Measurements from ENCODE around the gene GPI. TPM values are rescaled to one million over a fixed set of nuclear protein-coding genes. Genes with fewer than 3 reads are reported as not detected.

Gene GPI
- polyA plus RNA-seq, 1 donor (not counting 4 experiments of a cell fraction or from before 2014, with no cell fraction given), result 123 TPM

GRCh38 chr19:34323433-34324204 lies 41.4 kb upstream of the GPI start:
- Histone ChIP-seq H3K27me3 (ENCODE audit: control insufficient read depth, extremely low read depth, insufficient read depth, low read length) (no peaks in the 10 kb centered on the region), H3K9ac (ENCODE audit: control insufficient read depth, extremely low read depth, insufficient read depth, low read length) (no peak overlapping the region), H3K4me3 (ENCODE audit: control insufficient read depth in 2 of 3, extremely low read depth in 1 of 3, insufficient read depth in 2 of 3, low read depth in 1 of 3, low read length in 3 of 3) (no peak overlapping the region), H3K9me3 (ENCODE audit: control insufficient read depth, low read depth, low read length) (no peaks in the 10 kb centered on the region), H2AFZ (ENCODE audit: control insufficient read depth, low read length) (no peak overlapping the region), H3K9me1 (ENCODE audit: control insufficient read depth, extremely low read depth, insufficient read depth, low read length) (no peaks in the 10 kb centered on the region), H3K36me3 (ENCODE audit: control insufficient read depth in 2 of 2, extremely low read depth in 1 of 2, insufficient read depth in 2 of 2, low read length in 2 of 2) (peaks cover 9 to 19% of the 10 kb centered on the region in 2 experiments), H3K4me1 (ENCODE audit: control insufficient read depth, extremely low read depth, insufficient read depth, low read length) (no peaks in the 10 kb centered on the region), H3K4me2 (ENCODE audit: control insufficient read depth, extremely low read depth, insufficient read depth, low read depth, low read length) (no peak overlapping the region), H3K27ac (ENCODE audit: control insufficient read depth, insufficient read depth, low read length) (no peak overlapping the region), H4K20me1 (ENCODE audit: control insufficient read depth, extremely low read depth, insufficient read depth, low read length) (no peaks in the 10 kb centered on the region), H3K79me2 (ENCODE audit: control insufficient read depth, insufficient read depth, low read length) (no peaks in the 10 kb centered on the region)
- no peak for FAIRE-seq
- dilution Hi-C loops (cut with MboI; ENCODE audit: extremely low pct_ligation_motif_present, low sequenced_read_pairs), result no loop called here
- no peak for DNase-seq (ENCODE audit: low read depth, low spot score)
- TF ChIP-seq EZH2 (IDR thresholded peaks at IDR 0.05; ENCODE audit: low read length) (no peak), CTCF (optimal IDR thresholded peaks at IDR 0.05 in 1 of 3, IDR thresholded peaks at IDR 0.05 in 1 of 3, conservative IDR thresholded peaks at IDR 0.05 in 1 of 3; ENCODE audit: extremely low read depth in 1 of 3, insufficient read depth in 2 of 3, low read length in 3 of 3) (no peak)

DNA sequence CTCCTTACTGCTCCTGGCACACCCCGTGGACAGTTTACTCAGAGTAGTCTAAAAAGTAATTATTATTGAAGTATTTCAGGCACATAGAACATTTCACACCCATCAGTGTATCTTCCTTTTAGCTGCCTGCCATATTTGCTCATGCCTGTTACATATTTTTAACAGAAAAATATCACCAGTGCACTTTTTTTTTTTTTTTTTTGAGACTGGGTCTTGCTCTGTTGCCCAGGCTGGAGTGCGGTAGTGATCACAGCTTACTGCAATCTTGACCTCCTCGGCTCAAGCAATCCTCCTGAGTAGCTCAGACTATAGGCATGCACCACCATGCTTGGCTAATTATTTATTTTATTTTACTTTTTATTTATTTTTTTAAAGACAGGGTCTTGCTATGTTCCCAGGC lies 40.7 kb upstream of the GPI start:
- no peaks in the 10 kb centered on the region for H3K9me1 ChIP-seq (ENCODE audit: control insufficient read depth, extremely low read depth, insufficient read depth, low read length)
- H3K9ac ChIP-seq (ENCODE audit: control insufficient read depth, extremely low read depth, insufficient read depth, low read length), result no peak overlapping the region
- H3K4me3 ChIP-seq (ENCODE audit: control insufficient read depth in 2 of 3, extremely low read depth in 1 of 3, insufficient read depth in 2 of 3, low read depth in 1 of 3, low read length in 3 of 3), result no peak overlapping the region
- no peaks in the 10 kb centered on the region for H3K4me1 ChIP-seq (ENCODE audit: control insufficient read depth, extremely low read depth, insufficient read depth, low read length)
- no peak for TF ChIP-seq EZH2 (IDR thresholded peaks at IDR 0.05; ENCODE audit: low read length)
- no peak for TF ChIP-seq CTCF (optimal IDR thresholded peaks at IDR 0.05 in 1 of 3, IDR thresholded peaks at IDR 0.05 in 1 of 3, conservative IDR thresholded peaks at IDR 0.05 in 1 of 3; ENCODE audit: extremely low read depth in 1 of 3, insufficient read depth in 2 of 3, low read length in 3 of 3)
- dilution Hi-C loops (cut with MboI; ENCODE audit: extremely low pct_ligation_motif_present, low sequenced_read_pairs), result no loop called here
- no peak overlapping the region for H3K4me2 ChIP-seq (ENCODE audit: control insufficient read depth, extremely low read depth, insufficient read depth, low read depth, low read length)
- FAIRE-seq (no peak), DNase-seq (ENCODE audit: low read depth, low spot score) (no peak)
- no peak overlapping the region for H3K27ac ChIP-seq (ENCODE audit: control insufficient read depth, insufficient read depth, low read length)
- no peaks in the 10 kb centered on the region for H3K9me3 ChIP-seq (ENCODE audit: control insufficient read depth, low read depth, low read length)
- H3K79me2 ChIP-seq (ENCODE audit: control insufficient read depth, insufficient read depth, low read length), result no peaks in the 10 kb centered on the region
- peaks cover 9 to 19% of the 10 kb centered on the region in 2 experiments for H3K36me3 ChIP-seq (ENCODE audit: control insufficient read depth in 2 of 2, extremely low read depth in 1 of 2, insufficient read depth in 2 of 2, low read length in 2 of 2)
- H3K27me3 ChIP-seq (ENCODE audit: control insufficient read depth, extremely low read depth, insufficient read depth, low read length), result no peaks in the 10 kb centered on the region
- H4K20me1 ChIP-seq (ENCODE audit: control insufficient read depth, extremely low read depth, insufficient read depth, low read length), result no peaks in the 10 kb centered on the region
- H2AFZ ChIP-seq (ENCODE audit: control insufficient read depth, low read length), result no peak overlapping the region
